HL-60 (cell line): ENCODE measurements around the gene LYPLA2.

Source experiments
- DNase-seq, 2 experiments: peaks; one replicate each; pipeline ENCODE4 v3.0.0-alpha.2; 2010 to 2020; ENCODE audit warnings: low read depth in 1 of 2, low spot score in 1 of 2
- H3K27ac ChIP-seq: fragments of 250-450 bp; sonication (Bioruptor Pico); replicated peaks from 2 replicates; pipeline ENCODE4 v1.5.1; 2020; ENCODE audit warnings: mild to moderate bottlenecking, moderate library complexity
- H3K27me3 ChIP-seq: fragments of 250-450 bp; sonication (Bioruptor Pico); 2 replicates; pipeline ENCODE4 v1.5.1; 2021; ENCODE audit warnings: mild to moderate bottlenecking, moderate library complexity; ENCODE audit not compliant: insufficient read depth, poor library complexity, severe bottlenecking
- H3K4me3 ChIP-seq: replicated peaks from 2 replicates; pipeline ENCODE4 v1.5.1; 2011; ENCODE audit warnings: mild to moderate bottlenecking, control low read depth, low read length; ENCODE audit not compliant: insufficient read depth
- GABPA ChIP-seq: IDR thresholded peaks from 2 replicates; pipeline ENCODE4 v1.6.1; 2012; ENCODE audit warnings: low read depth
- POLR2AphosphoS5 ChIP-seq: IDR thresholded peaks from 2 replicates; pipeline ENCODE4 v1.6.1; 2012; ENCODE audit warnings: low read depth
- SPI1 ChIP-seq: IDR thresholded peaks from 2 replicates; pipeline ENCODE4 v1.6.1; 2012; ENCODE audit warnings: low read depth, mild to moderate bottlenecking, borderline replicate concordance
- TF ChIP-seq, protein P1 (sequence below): IDR thresholded peaks from 2 replicates; pipeline ENCODE4 v1.6.1; 2012; ENCODE audit warnings: low read depth; ENCODE audit not compliant: insufficient replicate concordance
- TF ChIP-seq, protein P2 (sequence below): IDR thresholded peaks from one replicate; pipeline ENCODE4 v1.5.1; 2011; ENCODE audit warnings: low read length, control low read depth, inconsistent platforms; ENCODE audit not compliant: insufficient read depth

Gene LYPLA2

DNA sequence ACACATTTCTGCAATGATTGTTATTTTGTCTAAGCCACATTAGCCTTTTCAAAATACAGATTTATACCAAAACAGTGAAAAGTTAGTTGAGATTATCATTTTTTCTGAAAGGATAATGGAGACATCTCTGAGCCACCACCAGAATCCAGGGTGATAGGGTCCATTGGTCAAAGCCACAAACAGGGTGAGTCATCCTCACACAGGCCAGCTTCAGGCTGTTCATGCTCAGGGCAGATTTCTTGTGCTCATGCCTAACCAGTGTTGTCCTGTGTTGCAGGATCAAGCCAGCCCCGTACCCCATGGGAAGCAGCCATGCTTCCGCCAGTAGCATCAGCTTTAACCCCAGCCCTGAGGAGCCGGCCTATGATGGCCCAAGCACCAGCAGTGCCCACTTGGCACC is 34.3 kb upstream of the LYPLA2 start:
- no peak for TF ChIP-seq SPI1
- TF ChIP-seq, protein P1, sequence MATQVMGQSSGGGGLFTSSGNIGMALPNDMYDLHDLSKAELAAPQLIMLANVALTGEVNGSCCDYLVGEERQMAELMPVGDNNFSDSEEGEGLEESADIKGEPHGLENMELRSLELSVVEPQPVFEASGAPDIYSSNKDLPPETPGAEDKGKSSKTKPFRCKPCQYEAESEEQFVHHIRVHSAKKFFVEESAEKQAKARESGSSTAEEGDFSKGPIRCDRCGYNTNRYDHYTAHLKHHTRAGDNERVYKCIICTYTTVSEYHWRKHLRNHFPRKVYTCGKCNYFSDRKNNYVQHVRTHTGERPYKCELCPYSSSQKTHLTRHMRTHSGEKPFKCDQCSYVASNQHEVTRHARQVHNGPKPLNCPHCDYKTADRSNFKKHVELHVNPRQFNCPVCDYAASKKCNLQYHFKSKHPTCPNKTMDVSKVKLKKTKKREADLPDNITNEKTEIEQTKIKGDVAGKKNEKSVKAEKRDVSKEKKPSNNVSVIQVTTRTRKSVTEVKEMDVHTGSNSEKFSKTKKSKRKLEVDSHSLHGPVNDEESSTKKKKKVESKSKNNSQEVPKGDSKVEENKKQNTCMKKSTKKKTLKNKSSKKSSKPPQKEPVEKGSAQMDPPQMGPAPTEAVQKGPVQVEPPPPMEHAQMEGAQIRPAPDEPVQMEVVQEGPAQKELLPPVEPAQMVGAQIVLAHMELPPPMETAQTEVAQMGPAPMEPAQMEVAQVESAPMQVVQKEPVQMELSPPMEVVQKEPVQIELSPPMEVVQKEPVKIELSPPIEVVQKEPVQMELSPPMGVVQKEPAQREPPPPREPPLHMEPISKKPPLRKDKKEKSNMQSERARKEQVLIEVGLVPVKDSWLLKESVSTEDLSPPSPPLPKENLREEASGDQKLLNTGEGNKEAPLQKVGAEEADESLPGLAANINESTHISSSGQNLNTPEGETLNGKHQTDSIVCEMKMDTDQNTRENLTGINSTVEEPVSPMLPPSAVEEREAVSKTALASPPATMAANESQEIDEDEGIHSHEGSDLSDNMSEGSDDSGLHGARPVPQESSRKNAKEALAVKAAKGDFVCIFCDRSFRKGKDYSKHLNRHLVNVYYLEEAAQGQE = no peak
- TF ChIP-seq GABPA = no peak
- TF ChIP-seq, protein P2, sequence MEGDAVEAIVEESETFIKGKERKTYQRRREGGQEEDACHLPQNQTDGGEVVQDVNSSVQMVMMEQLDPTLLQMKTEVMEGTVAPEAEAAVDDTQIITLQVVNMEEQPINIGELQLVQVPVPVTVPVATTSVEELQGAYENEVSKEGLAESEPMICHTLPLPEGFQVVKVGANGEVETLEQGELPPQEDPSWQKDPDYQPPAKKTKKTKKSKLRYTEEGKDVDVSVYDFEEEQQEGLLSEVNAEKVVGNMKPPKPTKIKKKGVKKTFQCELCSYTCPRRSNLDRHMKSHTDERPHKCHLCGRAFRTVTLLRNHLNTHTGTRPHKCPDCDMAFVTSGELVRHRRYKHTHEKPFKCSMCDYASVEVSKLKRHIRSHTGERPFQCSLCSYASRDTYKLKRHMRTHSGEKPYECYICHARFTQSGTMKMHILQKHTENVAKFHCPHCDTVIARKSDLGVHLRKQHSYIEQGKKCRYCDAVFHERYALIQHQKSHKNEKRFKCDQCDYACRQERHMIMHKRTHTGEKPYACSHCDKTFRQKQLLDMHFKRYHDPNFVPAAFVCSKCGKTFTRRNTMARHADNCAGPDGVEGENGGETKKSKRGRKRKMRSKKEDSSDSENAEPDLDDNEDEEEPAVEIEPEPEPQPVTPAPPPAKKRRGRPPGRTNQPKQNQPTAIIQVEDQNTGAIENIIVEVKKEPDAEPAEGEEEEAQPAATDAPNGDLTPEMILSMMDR = no peak
- no peak for TF ChIP-seq POLR2AphosphoS5
- no peak for DNase-seq

DNA sequence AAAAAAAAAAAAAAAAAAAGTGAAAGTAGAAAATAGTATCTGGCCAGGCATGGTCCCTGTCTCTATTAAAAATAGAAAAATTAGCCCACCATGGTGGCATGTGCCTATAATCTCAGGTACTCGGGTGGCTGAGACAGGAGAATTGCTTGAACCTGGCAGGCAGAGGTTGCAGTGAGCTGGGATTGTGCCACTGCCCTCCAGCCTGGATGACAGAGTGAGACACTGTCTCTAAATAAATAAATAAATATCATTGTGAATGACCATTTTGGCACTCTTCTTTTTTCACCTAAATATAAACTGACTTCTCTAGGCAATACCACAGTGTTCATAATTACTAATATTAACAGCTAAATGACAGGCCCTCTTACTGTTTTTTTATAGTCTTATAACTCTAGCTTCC is 33.1 kb upstream of the LYPLA2 start:
- no peak overlapping the region for H3K27ac ChIP-seq

More for the DNA sequence above, 34.3 kb upstream of the LYPLA2 start:
- H3K27me3 ChIP-seq = no peaks in the 10 kb centered on the region
- no peak overlapping the region for H3K4me3 ChIP-seq
- no peak overlapping the region for H3K27ac ChIP-seq

DNA sequence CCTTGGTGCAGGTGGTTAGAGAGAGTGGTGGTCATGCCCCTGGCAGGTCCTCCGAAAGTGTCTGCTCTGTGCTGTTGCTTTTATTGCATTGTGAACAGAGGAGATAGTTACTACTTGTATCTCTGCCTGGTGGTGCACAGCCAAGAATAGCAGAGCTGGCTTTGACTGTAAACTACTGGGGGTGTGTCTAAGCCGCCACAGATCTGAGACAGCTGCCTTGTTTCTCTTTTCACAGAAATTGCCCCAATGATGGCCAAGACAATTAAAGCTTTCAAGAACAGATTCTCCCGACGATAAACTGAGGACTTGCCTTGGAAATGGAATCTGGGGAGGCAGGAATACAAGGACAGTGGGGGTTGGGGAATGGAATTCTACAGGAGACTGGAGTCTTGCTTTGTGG is 31.7 kb upstream of the LYPLA2 start:
- no peak overlapping the region for H3K4me3 ChIP-seq
- DNase-seq = no peak
- TF ChIP-seq, protein P2 = no peak
- no peak for TF ChIP-seq GABPA
- TF ChIP-seq SPI1 = no peak
- TF ChIP-seq, protein P1 = no peak
- TF ChIP-seq POLR2AphosphoS5 = no peak
- H3K27me3 ChIP-seq = no peaks in the 10 kb centered on the region
- H3K27ac ChIP-seq = no peak overlapping the region

More for the DNA sequence above, 33.1 kb upstream of the LYPLA2 start:
- no peak for TF ChIP-seq SPI1
- TF ChIP-seq GABPA = no peak
- TF ChIP-seq, protein P1 = no peak
- no peak for TF ChIP-seq POLR2AphosphoS5
- TF ChIP-seq, protein P2 = no peak
- Histone ChIP-seq H3K27me3 (no peaks in the 10 kb centered on the region), H3K4me3 (no peak overlapping the region)
- no peak for DNase-seq
